Glutamatergic neuron (in vitro differentiated cells): Measurements from ENCODE around the gene FARS2. TPM values are rescaled to one million over a fixed set of nuclear protein-coding genes. Genes with fewer than 3 reads are reported as not detected.

ENCODE experiments used
- DNase-seq: peaks from one replicate; pipeline ENCODE4 v3.0.0; 2022
- H3K27ac Mint-ChIP-seq: one replicate; pipeline ENCODE4 v1.8.0; 2020; ENCODE audit warnings: mild to moderate bottlenecking, mixed read lengths, inconsistent platforms; ENCODE audit not compliant: unreplicated experiment
- H3K27me3 Mint-ChIP-seq: one replicate; pipeline ENCODE4 v1.8.0; 2020; ENCODE audit warnings: mild to moderate bottlenecking, moderate library complexity, mixed read lengths, inconsistent platforms; ENCODE audit not compliant: unreplicated experiment
- H3K36me3 Mint-ChIP-seq: one replicate; pipeline ENCODE4 v1.8.0; 2020; ENCODE audit warnings: mild to moderate bottlenecking, mixed read lengths, inconsistent platforms; ENCODE audit not compliant: unreplicated experiment
- H3K4me1 Mint-ChIP-seq: one replicate; pipeline ENCODE4 v1.8.0; 2020; ENCODE audit warnings: mild to moderate bottlenecking, low read depth, mixed read lengths, inconsistent platforms; ENCODE audit not compliant: unreplicated experiment
- H3K4me3 Mint-ChIP-seq: one replicate; pipeline ENCODE4 v1.8.0; 2020; ENCODE audit warnings: mild to moderate bottlenecking, mixed read lengths, inconsistent platforms; ENCODE audit not compliant: unreplicated experiment
- H3K9me3 Mint-ChIP-seq: one replicate; pipeline ENCODE4 v1.8.0; 2020; ENCODE audit warnings: mild to moderate bottlenecking, moderate library complexity, mixed read lengths, inconsistent platforms; ENCODE audit not compliant: unreplicated experiment
- CTCF ChIP-seq: fragments of 200-600 bp; sonication (generic); IDR thresholded peaks from one replicate; pipeline ENCODE4 v1.5.0; 2021; ENCODE audit not compliant: partially characterized antibody, unreplicated experiment
- total RNA-seq: library from RNA; stranded (reverse); fragmentation: NEBNext Ultra II Directional; extraction: Animal tissue kit (Norgen Biotek cat#: 25700); gene quantifications from one replicate; pipeline ENCODE4 v1.2.1, GENCODE V29; 2021; ENCODE audit not compliant: unreplicated experiment

Gene FARS2
- total RNA-seq, 1 donor from 2014 or later = 14.2 TPM

- H3K9me3 Mint-ChIP-seq = peaks cover 2% of the 10 kb centered on the region
- H3K4me3 Mint-ChIP-seq = no peak overlapping the region
- peaks cover 2% of the 10 kb centered on the region for H3K27me3 Mint-ChIP-seq
- peaks cover 7% of the 10 kb centered on the region for H3K4me1 Mint-ChIP-seq
- H3K27ac Mint-ChIP-seq = no peak overlapping the region
- DNase-seq = no peak
- H3K36me3 Mint-ChIP-seq = no peaks in the 10 kb centered on the region
- TF ChIP-seq CTCF = no peak
Observed at GRCh38 chr6:5292154-5292553, 30.8 kb downstream of the FARS2 start.

DNA sequence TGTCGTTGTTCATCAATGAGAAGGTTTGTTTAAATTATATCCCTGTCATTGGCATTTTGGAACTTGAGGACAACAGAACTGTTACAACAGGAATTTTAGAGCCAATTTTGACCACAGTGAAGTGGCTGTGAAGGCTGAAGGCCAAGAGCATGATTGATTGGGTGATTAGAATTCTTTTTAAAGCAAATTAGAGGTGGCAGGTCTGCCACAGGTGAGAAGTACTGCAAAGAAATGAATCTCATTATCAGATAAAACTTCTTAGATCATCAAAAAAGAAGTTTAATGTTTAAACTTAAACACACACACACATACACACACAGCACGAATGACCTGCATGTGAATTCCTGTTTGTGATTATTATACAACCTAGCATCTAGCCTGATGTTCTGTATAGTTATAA, 32.4 kb downstream of the FARS2 start:
- no peak for DNase-seq
- Mint-ChIP-seq H3K36me3 (no peaks in the 10 kb centered on the region), H3K9me3 (no peaks in the 10 kb centered on the region), H3K27ac (no peak overlapping the region), H3K4me1 (peaks cover 1% of the 10 kb centered on the region), H3K27me3 (no peaks in the 10 kb centered on the region), H3K4me3 (no peak overlapping the region)
- no peak for TF ChIP-seq CTCF

DNA sequence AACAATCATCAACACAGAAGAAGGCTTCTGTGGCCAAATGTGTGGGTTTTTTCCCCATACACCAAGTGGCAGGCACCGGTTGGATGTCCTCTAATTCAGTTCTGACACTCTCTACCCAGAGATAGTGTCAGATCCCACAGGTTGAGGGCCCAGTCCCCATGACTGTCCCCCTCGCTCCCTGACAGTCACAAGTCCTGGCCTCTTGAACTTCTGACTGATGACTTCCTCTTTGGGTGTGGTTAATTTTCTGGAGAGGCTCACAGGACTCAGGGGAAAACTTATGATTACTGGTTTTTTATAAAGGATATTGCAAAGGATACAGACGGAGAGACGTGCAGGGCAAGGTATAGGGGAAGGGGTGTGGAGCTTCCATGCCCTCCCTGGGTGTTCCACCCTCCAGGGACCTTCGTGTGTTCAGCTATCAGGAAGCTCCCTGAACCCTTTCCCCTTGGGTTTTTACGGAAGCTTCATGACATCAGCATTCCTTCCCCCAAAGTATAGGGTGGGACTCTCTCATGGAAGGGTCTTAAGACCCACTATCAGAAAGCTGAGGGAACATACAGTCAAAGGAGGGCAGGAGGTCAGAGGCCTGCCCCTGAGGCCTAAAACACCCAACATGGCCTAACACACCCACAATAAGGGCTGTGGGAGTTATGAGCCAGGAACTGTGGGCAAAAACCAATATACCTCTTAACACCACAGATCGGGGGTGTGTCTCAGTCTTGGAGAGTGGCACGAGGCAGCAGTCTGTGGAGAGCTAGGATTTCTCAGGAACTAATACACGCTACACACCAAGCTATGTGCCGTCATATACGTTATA, 33.3 kb downstream of the FARS2 start:
- no peak for DNase-seq
- H3K9me3 Mint-ChIP-seq = no peaks in the 10 kb centered on the region
- no peaks in the 10 kb centered on the region for H3K27me3 Mint-ChIP-seq
- TF ChIP-seq CTCF = no peak
- H3K4me3 Mint-ChIP-seq = no peak overlapping the region
- no peaks in the 10 kb centered on the region for H3K36me3 Mint-ChIP-seq
- H3K27ac Mint-ChIP-seq = no peak overlapping the region
- peaks cover 7% of the 10 kb centered on the region for H3K4me1 Mint-ChIP-seq

GRCh38 chr6:5295623-5296022, 34.3 kb downstream of the FARS2 start:
- TF ChIP-seq CTCF = no peak
- Mint-ChIP-seq H3K27me3 (no peaks in the 10 kb centered on the region), H3K27ac (no peak overlapping the region), H3K9me3 (no peaks in the 10 kb centered on the region), H3K4me1 (peaks cover 10% of the 10 kb centered on the region), H3K36me3 (no peaks in the 10 kb centered on the region), H3K4me3 (no peak overlapping the region)
- no peak for DNase-seq

- Mint-ChIP-seq H3K4me1 (peaks cover 38% of the 10 kb centered on the region), H3K36me3 (no peaks in the 10 kb centered on the region), H3K9me3 (no peaks in the 10 kb centered on the region), H3K4me3 (no peak overlapping the region), H3K27ac (peak overlapping the region; percentile 53), H3K27me3 (peaks cover 2% of the 10 kb centered on the region)
- no peak for DNase-seq
- TF ChIP-seq CTCF = no peak
Observed at GRCh38 chr6:5300206-5300764, 39.0 kb downstream of the FARS2 start.
